Heart right ventricle (tissue), 16 donors: Measurements from ENCODE around the gene SCAMP2. TPM values are rescaled to one million over a fixed set of nuclear protein-coding genes. Genes with fewer than 3 reads are reported as not detected.

Experiments used
- ATAC-seq, 8 donors: fragments of 200-7000 bp; cut with Tn5 transposase; one replicate each; pipeline ENCODE4 v1.9.1; 2020; ENCODE audit warnings: mild to moderate bottlenecking in 8 of 8, moderate library complexity in 8 of 8, moderate number of reproducible peaks in 1 of 8
- DNase-seq, 2 donors: peaks; one replicate each; pipeline ENCODE4 v3.0.0-alpha.2; 2020
- H3K27ac ChIP-seq, 10 donors: fragments of 200-600 bp; sonication (generic) in 2 of 10; one replicate each; pipeline versions ENCODE4 v1.5.0 to v1.8.0; 2020 to 2022; ENCODE audit warnings: mild to moderate bottlenecking in 3 of 10
- H3K27me3 ChIP-seq, 7 donors: fragments of 200-600 bp; one replicate each; pipeline ENCODE4 v1.8.0; 2021 to 2022; ENCODE audit warnings: mild to moderate bottlenecking in 2 of 7
- H3K36me3 ChIP-seq, 9 donors: fragments of 200-600 bp; sonication (generic) in 1 of 9; one replicate each; pipeline versions ENCODE4 v1.5.0 to v1.8.0; 2020 to 2022; ENCODE audit warnings: mild to moderate bottlenecking in 2 of 9
- H3K4me1 ChIP-seq, 9 donors: fragments of 200-600 bp; sonication (generic) in 1 of 9; one replicate each; pipeline versions ENCODE4 v1.5.0 to v1.8.0; 2020 to 2022; ENCODE audit warnings: mild to moderate bottlenecking in 4 of 9
- H3K4me3 ChIP-seq, 10 donors: fragments of 200-600 bp; sonication (generic) in 2 of 10; one replicate each; pipeline versions ENCODE4 v1.5.0 to v1.8.0; 2020 to 2022; ENCODE audit warnings: mild to moderate bottlenecking in 7 of 10, moderate library complexity in 2 of 10
- H3K9me3 ChIP-seq, 11 donors: fragments of 200-600 bp in 10 of 11; sonication (generic) in 2 of 11; one replicate each; pipeline versions ENCODE4 v1.5.0 to v1.8.0; 2013 to 2022; ENCODE audit warnings: mild to moderate bottlenecking in 2 of 11, control low read depth in 1 of 11, moderate library complexity in 1 of 11
- CTCF ChIP-seq, 9 donors: fragments of 200-600 bp; sonication (generic) in 2 of 9; IDR thresholded peaks; one replicate each; pipeline versions ENCODE4 v1.5.0 to v1.8.0; 2021 to 2022; ENCODE audit warnings: antibody characterized with exemption in 9 of 9, mild to moderate bottlenecking in 5 of 9, moderate library complexity in 1 of 9
- WGBS, 2 donors: extraction: QIAGEN DNeasy Blood & Tissue Kit; methylation state at CpG; one replicate each; pipeline ENCODE4 v1.1.7; 2013; ENCODE audit warnings: inconsistent platforms in 1 of 2; 5-methylcytosine and 5-hydroxymethylcytosine counted together
- intact Hi-C, 10 donors: fragments of 100-400 bp; cut with DNase I; formaldehyde crosslinking; loops; one replicate each; pipeline versions ENCODE4 v1.11.1 to v1.14.2; 2022
- polyA plus RNA-seq, 2 donors: library from polyadenylated mRNA; stranded (reverse); fragments of 200-250 nt; gene quantifications; one replicate each; pipeline ENCODE4 v1.2.3, GENCODE V29; 2013
- total RNA-seq, 10 donors: library from RNA; stranded (reverse); fragmentation: NEBNext Ultra II Directional in 3 of 10; extraction: Animal tissue kit (Norgen Biotek cat#: 25700) in 3 of 10; gene quantifications; one replicate each; pipeline versions ENCODE4 v1.2.1 to v1.2.4, GENCODE V29; 2021 to 2023
- donor health status: Arrhythmogenic right ventricular cardiomyopathy.
- donor health status: ischemic (EF 13 %, LVEDD 7.1; RV severe dilation, severe dysfunction).
- donor health status: healthy with polysubstance abuse.
- donor health status: DM: no; HTN: yes; CAD: no.
- donor health status: DM: no; HTN: no; CAD: no.
- donor health status: ischemic (EF 25% LVEDD 6.9; RV normal size, moderate dysfunction).
- donor health status: ischemic (EF 25% LVEDD 5.7; RV mildly dilated, moderate dysfunction).
- donor health status: healthy.
- donor health status: DM: yes; HTN: yes; CAD: no.
- donor health status: Ischemic cardiomyopathy.
- donor health status: ischemic (EF 35%, LVEDD 5.7; RV mildly dilated, moderate dysfunction).
- donor health status: nonischemic (EF 11% LVEDD 7.7; RV severe dilation, severe dysfunction).
- donor health status: DM: yes; HTN: yes; CAD: no.
- donor health status: PGD.
- donor health status: ischemic (EF 29% LVEDD 5.4; RV normal size, mild dysfunction).
- donor health status: nonischemic (EF 23%, LVEDD 6.1; RV moderate dilation, normal function).

The SCAMP2 gene
- total and polyA plus RNA-seq, 12 donors, result 28.0 to 76.7 (median 39.1) TPM

- peak; percentile 82 to 93 (median 88) for ATAC-seq
- TF ChIP-seq CTCF (IDR thresholded peaks at IDR 0.05), result peak in 8 of 9 donors; percentile 92 to 99 (median 98)
Observed at GRCh38 chr15:74799856-74800558, 73.2 kb downstream of the SCAMP2 start.

GRCh38 chr15:74799255-74799855 lies 73.8 kb downstream of the SCAMP2 start:
- intact Hi-C loops, result no loop called here
- 89 to 91% methylated on average over 16 of the region's 16 CpGs for WGBS, 2 donors
- no peak for DNase-seq
- H3K9me3 ChIP-seq, result no peaks in the 10 kb centered on the region
- H3K27ac ChIP-seq, result peak overlapping the region in 6 of 10 donors; percentile 10 to 75 (median 56)
- no peaks in the 10 kb centered on the region for H3K27me3 ChIP-seq
- peaks cover 3 to 85% (median 35%) of the 10 kb centered on the region in 9 donors for H3K36me3 ChIP-seq
- H3K4me1 ChIP-seq, result peaks cover 4 to 61% (median 29%) of the 10 kb centered on the region in 9 donors
- no peak overlapping the region for H3K4me3 ChIP-seq
- no peak for TF ChIP-seq CTCF (IDR thresholded peaks at IDR 0.05)
- no peak for ATAC-seq

More at GRCh38 chr15:74799856-74800558, 73.2 kb downstream of the SCAMP2 start:
- Histone ChIP-seq H3K27ac (peak overlapping the region in 7 of 10 donors; percentile 10 to 75 (median 51)), H3K27me3 (no peaks in the 10 kb centered on the region), H3K4me3 (no peak overlapping the region), H3K4me1 (peaks cover 4 to 55% (median 23%) of the 10 kb centered on the region in 9 donors), H3K9me3 (no peaks in the 10 kb centered on the region), H3K36me3 (peaks cover 3 to 89% (median 35%) of the 10 kb centered on the region in 9 donors)
- intact Hi-C loops, result loop anchor here in 4 of 10 donors (2.0 to 5.0 kb wide), 3 partner anchors 19 to 33 kb away; no protein-coding TSS in a partner anchor
- 49% methylated on average over 18 of the region's 18 CpGs for WGBS, 2 donors
- peak; percentile 72 to 76 for DNase-seq

GRCh38 chr15:74798388-74799254 lies 74.5 kb downstream of the SCAMP2 start:
- peaks cover 4 to 65% (median 29%) of the 10 kb centered on the region in 9 donors for H3K4me1 ChIP-seq
- no peak overlapping the region for H3K4me3 ChIP-seq
- peaks cover 3 to 78% (median 29%) of the 10 kb centered on the region in 9 donors for H3K36me3 ChIP-seq
- TF ChIP-seq CTCF (IDR thresholded peaks at IDR 0.05), result peak in 6 of 9 donors; percentile 6 to 41 (median 27)
- no peaks in the 10 kb centered on the region for H3K27me3 ChIP-seq
- peak overlapping the region in 8 of 10 donors; percentile 13 to 75 (median 31) for H3K27ac ChIP-seq
- WGBS, 2 donors, result 71 to 82% methylated on average over 25 of the region's 25 CpGs
- ATAC-seq, result peak; percentile 39 to 80 (median 60)
- intact Hi-C loops, result no loop called here
- no peaks in the 10 kb centered on the region for H3K9me3 ChIP-seq
- DNase-seq, result peak in 1 of 2 donors; percentile 57
